CD14-positive monocyte (primary cell): ENCODE results near the gene COL20A1. TPM values are rescaled to one million over a fixed set of nuclear protein-coding genes. Genes with fewer than 3 reads are reported as not detected.

Source experiments
- DNase-seq, 3 donors: peaks; one replicate each; pipeline ENCODE4 v3.0.0-alpha.2; 2011 to 2022
- H2AFZ ChIP-seq: 2 replicates; pipeline ENCODE4 v1.6.0; 2012; ENCODE audit warnings: mild to moderate bottlenecking, low read depth, low read length, inconsistent platforms; ENCODE audit not compliant: insufficient read depth, poor library complexity, severe bottlenecking
- H3K27ac ChIP-seq, 2 donors: 1 replicate in 1 of 2; 2 replicates in 1 of 2; pipeline ENCODE4 v1.5.1; 2012 to 2013; ENCODE audit warnings: low read length in 2 of 2, control low read depth in 1 of 2, inconsistent platforms in 1 of 2, low read depth in 1 of 2, mild to moderate bottlenecking in 1 of 2
- H3K27me3 ChIP-seq, 2 donors: one replicate each; pipeline versions ENCODE4 v1.6.0 to v1.6.1; 2011 to 2013; ENCODE audit warnings: low read length in 2 of 2; ENCODE audit not compliant: control insufficient read depth in 2 of 2, insufficient read depth in 2 of 2
- H3K36me3 ChIP-seq, 2 donors: replicated peaks in 1 of 2; 1 replicate in 1 of 2; 2 replicates in 1 of 2; pipeline versions ENCODE4 v1.5.1 to v1.6.1; 2012 to 2013; ENCODE audit warnings: low read length in 2 of 2, control low read depth in 1 of 2, inconsistent platforms in 1 of 2, mild to moderate bottlenecking in 1 of 2; ENCODE audit not compliant: insufficient read depth in 2 of 2, control insufficient read depth in 1 of 2
- H3K4me1 ChIP-seq, 2 donors: 1 replicate in 1 of 2; 2 replicates in 1 of 2; pipeline versions ENCODE4 v1.5.1 to v1.6.1; 2012 to 2013; ENCODE audit warnings: low read length in 2 of 2, control low read depth in 1 of 2, inconsistent platforms in 1 of 2, mild to moderate bottlenecking in 1 of 2, moderate library complexity in 1 of 2; ENCODE audit not compliant: insufficient read depth in 2 of 2, control insufficient read depth in 1 of 2
- H3K4me2 ChIP-seq: replicated peaks from 2 replicates; pipeline ENCODE3; 2012; ENCODE audit warnings: low read length, moderate library complexity, mild to moderate bottlenecking; ENCODE audit not compliant: poor library complexity, severe bottlenecking; ENCODE audit errors: extremely low read depth
- H3K4me3 ChIP-seq, 3 experiments: fragments of 200-600 bp in 1 of 3; sonication (generic) in 1 of 3; replicated peaks in 1 of 3; 1 replicate in 2 of 3; 2 replicates in 1 of 3; pipeline ENCODE4 v1.5.1; 2011 to 2013; ENCODE audit warnings: low read length in 3 of 3, mild to moderate bottlenecking in 3 of 3, control low read depth in 2 of 3, low read depth in 2 of 3, inconsistent platforms in 1 of 3, moderate library complexity in 1 of 3
- H3K79me2 ChIP-seq: 2 replicates; pipeline ENCODE4 v1.6.0; 2012; ENCODE audit warnings: mild to moderate bottlenecking, control low read depth, inconsistent platforms, low read length, moderate library complexity; ENCODE audit not compliant: insufficient read depth
- H3K9ac ChIP-seq: 2 replicates; pipeline ENCODE4 v1.6.0; 2017; ENCODE audit warnings: low read length, mild to moderate bottlenecking; ENCODE audit not compliant: insufficient read depth, poor library complexity, severe bottlenecking
- H3K9me3 ChIP-seq, 2 donors: replicated peaks in 1 of 2; 1 replicate in 1 of 2; 2 replicates in 1 of 2; pipeline versions ENCODE4 v1.5.1 to v1.6.1; 2012 to 2013; ENCODE audit warnings: low read length in 2 of 2, control low read depth in 1 of 2; ENCODE audit not compliant: control insufficient read depth in 1 of 2, insufficient read depth in 1 of 2
- H4K20me1 ChIP-seq: 2 replicates; pipeline ENCODE4 v1.6.0; 2012; ENCODE audit warnings: mild to moderate bottlenecking, low read length, control low read depth, moderate library complexity; ENCODE audit not compliant: insufficient read depth
- H3K27ac Mint-ChIP-seq, 7 donors: one replicate each; pipeline ENCODE4 v1.8.0; 2020; ENCODE audit warnings: mild to moderate bottlenecking in 7 of 7, mixed read lengths in 7 of 7, moderate library complexity in 6 of 7, inconsistent platforms in 2 of 7
- H3K27me3 Mint-ChIP-seq, 3 donors: one replicate each; pipeline ENCODE4 v1.8.0; 2021 to 2022; ENCODE audit warnings: low read depth in 3 of 3, mild to moderate bottlenecking in 3 of 3, mixed read lengths in 3 of 3, moderate library complexity in 3 of 3, inconsistent platforms in 1 of 3
- H3K36me3 Mint-ChIP-seq, 2 donors: one replicate each; pipeline ENCODE4 v1.8.0; 2020; ENCODE audit warnings: mixed read lengths in 2 of 2, inconsistent platforms in 1 of 2, mild to moderate bottlenecking in 1 of 2
- H3K4me1 Mint-ChIP-seq: one replicate; pipeline ENCODE4 v1.8.0; 2020; ENCODE audit warnings: mild to moderate bottlenecking, mixed read lengths
- H3K4me3 Mint-ChIP-seq, 2 donors: one replicate each; pipeline ENCODE4 v1.8.0; 2020; ENCODE audit warnings: mild to moderate bottlenecking in 2 of 2, mixed read lengths in 2 of 2, moderate library complexity in 1 of 2
- H3K9me3 Mint-ChIP-seq, 7 donors: one replicate each; pipeline ENCODE4 v1.8.0; 2020 to 2022; ENCODE audit warnings: mixed read lengths in 7 of 7, mild to moderate bottlenecking in 6 of 7, moderate library complexity in 6 of 7, inconsistent platforms in 2 of 7
- WGBS: methylation state at CpG from one replicate; pipeline ENCODE4 v1.1.5; 2013; ENCODE audit warnings: missing lambda C conversion rate; ENCODE audit not compliant: insufficient coverage; 5-methylcytosine and 5-hydroxymethylcytosine counted together
- intact Hi-C, 2 donors: fragments of 100-400 bp; cut with micrococcal nuclease; formaldehyde crosslinking; loops; one replicate each; pipeline versions ENCODE4 v1.15.0 to v1.15.1; 2023
- polyA plus RNA-seq, 3 donors: library from polyadenylated mRNA; depleted of rRNA in 1 of 3; unstranded in 2 of 3; stranded (reverse) in 1 of 3; fragments of 300-500 nt in 2 of 3; fragments of >200 nt in 1 of 3; fragmentation: Illumina TruSeq in 2 of 3; gene quantifications; 1 replicate in 2 of 3; 2 replicates in 1 of 3; pipeline ENCODE4 v1.2.3, GENCODE V29; 2012 to 2021
- TF ChIP-seq, protein P1 (sequence below): fragments of 200-600 bp; IDR thresholded peaks from one replicate; pipeline ENCODE4 v1.8.0; 2022; ENCODE audit warnings: antibody characterized with exemption, mild to moderate bottlenecking

COL20A1 gene
- polyA plus RNA-seq, 3 donors = not detected

DNA sequence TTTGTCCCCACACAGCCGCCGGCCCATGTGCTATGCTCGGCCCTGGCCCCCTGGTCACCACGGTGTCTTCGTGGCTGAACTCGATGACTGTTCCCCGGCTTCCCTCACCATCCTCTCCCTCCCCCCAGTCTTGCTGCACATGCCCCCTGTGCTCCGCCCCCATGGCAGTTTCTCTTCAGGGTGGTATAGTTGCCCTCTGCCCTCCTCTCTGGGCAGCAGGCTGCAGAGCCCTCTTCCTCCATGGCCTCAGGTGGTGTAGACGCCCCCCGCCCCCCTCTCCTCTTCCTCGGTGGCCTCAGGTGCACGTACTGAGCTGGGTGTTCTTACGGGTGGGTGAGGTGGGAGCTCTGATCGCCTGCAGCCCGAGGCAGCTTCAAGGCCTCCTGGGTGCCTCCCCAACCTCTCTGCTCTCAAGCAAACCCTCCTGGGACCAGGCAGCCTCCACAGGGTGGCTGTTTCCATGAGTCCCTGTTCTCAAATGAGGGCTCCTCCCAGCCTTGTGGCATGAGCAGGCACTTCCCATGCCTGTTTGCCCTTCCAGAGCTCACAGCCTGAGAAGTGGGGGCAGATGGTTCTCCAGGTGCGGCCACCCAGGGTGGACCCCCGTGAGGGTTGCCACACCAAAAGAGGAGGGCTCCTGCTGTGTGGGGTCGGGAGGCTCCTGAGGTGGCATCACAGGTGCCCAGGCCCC, 24.8 kb downstream of the COL20A1 start:
- WGBS = 85% methylated on average over 6 of the region's 18 CpGs
- no peak overlapping the region for H3K9ac ChIP-seq
- no peak overlapping the region for H3K4me3 Mint-ChIP-seq
- H3K27ac Mint-ChIP-seq = no peak overlapping the region
- H3K27me3 ChIP-seq = peaks cover 0 to 3% of the 10 kb centered on the region in 2 donors
- H3K4me2 ChIP-seq = no peak overlapping the region
- H3K36me3 Mint-ChIP-seq = no peaks in the 10 kb centered on the region
- H3K79me2 ChIP-seq = no peaks in the 10 kb centered on the region
- H4K20me1 ChIP-seq = no peaks in the 10 kb centered on the region
- TF ChIP-seq, protein P1, sequence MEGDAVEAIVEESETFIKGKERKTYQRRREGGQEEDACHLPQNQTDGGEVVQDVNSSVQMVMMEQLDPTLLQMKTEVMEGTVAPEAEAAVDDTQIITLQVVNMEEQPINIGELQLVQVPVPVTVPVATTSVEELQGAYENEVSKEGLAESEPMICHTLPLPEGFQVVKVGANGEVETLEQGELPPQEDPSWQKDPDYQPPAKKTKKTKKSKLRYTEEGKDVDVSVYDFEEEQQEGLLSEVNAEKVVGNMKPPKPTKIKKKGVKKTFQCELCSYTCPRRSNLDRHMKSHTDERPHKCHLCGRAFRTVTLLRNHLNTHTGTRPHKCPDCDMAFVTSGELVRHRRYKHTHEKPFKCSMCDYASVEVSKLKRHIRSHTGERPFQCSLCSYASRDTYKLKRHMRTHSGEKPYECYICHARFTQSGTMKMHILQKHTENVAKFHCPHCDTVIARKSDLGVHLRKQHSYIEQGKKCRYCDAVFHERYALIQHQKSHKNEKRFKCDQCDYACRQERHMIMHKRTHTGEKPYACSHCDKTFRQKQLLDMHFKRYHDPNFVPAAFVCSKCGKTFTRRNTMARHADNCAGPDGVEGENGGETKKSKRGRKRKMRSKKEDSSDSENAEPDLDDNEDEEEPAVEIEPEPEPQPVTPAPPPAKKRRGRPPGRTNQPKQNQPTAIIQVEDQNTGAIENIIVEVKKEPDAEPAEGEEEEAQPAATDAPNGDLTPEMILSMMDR = no peak
- H3K27ac ChIP-seq = no peak overlapping the region
- intact Hi-C loops = no loop called here
- H3K4me3 ChIP-seq = no peak overlapping the region
- H3K9me3 ChIP-seq = no peaks in the 10 kb centered on the region
- no peak overlapping the region for H2AFZ ChIP-seq
- H3K27me3 Mint-ChIP-seq = peaks cover 2 to 7% (median 7%) of the 10 kb centered on the region in 3 donors
- no peaks in the 10 kb centered on the region for H3K4me1 ChIP-seq
- H3K4me1 Mint-ChIP-seq = no peaks in the 10 kb centered on the region
- H3K36me3 ChIP-seq = no peaks in the 10 kb centered on the region
- no peaks in the 10 kb centered on the region for H3K9me3 Mint-ChIP-seq
- DNase-seq = no peak

DNA sequence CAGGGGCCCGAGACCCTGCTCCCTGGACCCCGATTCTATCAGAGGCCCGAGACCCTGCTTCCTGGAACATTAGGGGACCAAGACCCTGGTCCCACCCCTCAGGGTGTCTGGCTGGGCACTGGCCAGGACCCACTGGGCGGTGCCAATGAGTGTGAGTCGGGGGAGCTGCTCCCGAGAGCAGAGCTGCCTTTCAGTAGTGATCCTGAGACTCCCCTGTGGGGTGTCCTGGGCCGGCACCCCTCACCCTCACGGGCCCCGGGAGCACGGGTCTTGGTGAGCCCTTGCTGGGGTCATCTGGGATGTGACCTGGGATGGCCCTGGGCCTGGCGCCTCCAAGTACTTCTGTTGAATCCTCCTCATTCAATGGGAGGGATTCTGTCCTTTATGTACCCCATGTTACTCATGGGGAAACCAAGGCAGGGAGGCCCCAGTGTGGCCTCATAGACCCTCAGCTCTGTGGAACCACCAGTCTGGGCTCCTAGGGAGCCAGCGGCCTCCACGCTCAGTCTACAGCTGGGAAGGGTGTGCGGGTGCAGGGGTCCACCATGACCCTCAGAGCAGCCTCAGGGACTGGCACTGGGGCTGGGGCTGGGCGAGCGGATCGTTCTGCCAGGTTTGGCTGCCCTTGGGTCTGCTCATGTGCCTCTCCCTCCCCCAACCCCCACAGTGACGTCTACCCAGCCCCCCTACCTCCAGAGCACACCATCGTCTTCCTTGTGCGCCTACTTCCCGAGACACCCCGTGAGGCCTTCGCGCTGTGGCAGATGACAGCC, 25.6 kb downstream of the COL20A1 start:
- H3K9ac ChIP-seq = no peak overlapping the region
- no peak overlapping the region for H3K27ac ChIP-seq
- TF ChIP-seq, protein P1 = no peak
- intact Hi-C loops = no loop called here
- Mint-ChIP-seq H3K9me3 (no peaks in the 10 kb centered on the region), H3K27ac (no peak overlapping the region), H3K4me3 (no peak overlapping the region), H3K36me3 (no peaks in the 10 kb centered on the region), H3K4me1 (no peaks in the 10 kb centered on the region), H3K27me3 (peaks cover 3 to 11% (median 8%) of the 10 kb centered on the region in 3 donors)
- no peak overlapping the region for H3K4me3 ChIP-seq
- H2AFZ ChIP-seq = no peak overlapping the region
- no peak for DNase-seq
- H3K9me3 ChIP-seq = no peaks in the 10 kb centered on the region
- no peak overlapping the region for H3K4me2 ChIP-seq
- 94% methylated on average over 22 of the region's 24 CpGs for WGBS
- peaks cover 0 to 3% of the 10 kb centered on the region in 2 donors for H3K27me3 ChIP-seq
- H3K36me3 ChIP-seq = no peaks in the 10 kb centered on the region
- H3K79me2 ChIP-seq = no peaks in the 10 kb centered on the region
- H4K20me1 ChIP-seq = no peaks in the 10 kb centered on the region
- no peaks in the 10 kb centered on the region for H3K4me1 ChIP-seq
